Smooth muscle cell (in vitro differentiated cells): ENCODE measurements around the gene LEF1. TPM values are rescaled to one million over a fixed set of nuclear protein-coding genes. Genes with fewer than 3 reads are reported as not detected.

Experiments used
- DNase-seq: peaks from one replicate; lab custom pipeline; 2025; ENCODE audit not compliant: unreplicated experiment; lab: John Stamatoyannopoulos, UW
- H2AFZ ChIP-seq: fragments of 200-600 bp; sonication (generic); 2 replicates; pipeline ENCODE4 v1.6.0; 2016; ENCODE audit warnings: antibody characterized with exemption, low read depth, mild to moderate bottlenecking
- H3F3A ChIP-seq: fragments of 200-600 bp; sonication (generic); 2 replicates; pipeline ENCODE4 v1.6.0; 2017; ENCODE audit warnings: antibody characterized with exemption, low read depth
- H3K27ac ChIP-seq: fragments of 200-600 bp; sonication (generic); 2 replicates; pipeline ENCODE4 v1.5.1; 2016; ENCODE audit warnings: low read depth, mild to moderate bottlenecking
- H3K27me3 ChIP-seq: fragments of 200-600 bp; sonication (generic); 2 replicates; pipeline ENCODE4 v1.6.1; 2016; ENCODE audit warnings: low read depth, mild to moderate bottlenecking
- H3K36me3 ChIP-seq: fragments of 200-600 bp; sonication (generic); 2 replicates; pipeline ENCODE4 v1.5.1; 2016; ENCODE audit warnings: low read depth
- H3K4me1 ChIP-seq: fragments of 200-600 bp; sonication (generic); 2 replicates; pipeline ENCODE4 v1.5.1; 2016; ENCODE audit warnings: low read depth
- H3K4me2 ChIP-seq: fragments of 200-600 bp; sonication (generic); 2 replicates; pipeline ENCODE4 v1.6.0; 2016; ENCODE audit warnings: mild to moderate bottlenecking
- H3K4me3 ChIP-seq: fragments of 200-600 bp; sonication (generic); 2 replicates; pipeline ENCODE4 v1.5.1; 2016; ENCODE audit warnings: mild to moderate bottlenecking
- H3K79me2 ChIP-seq: fragments of 200-600 bp; sonication (generic); 2 replicates; pipeline ENCODE4 v1.6.0; 2016; ENCODE audit warnings: low read depth, mild to moderate bottlenecking
- H3K9ac ChIP-seq: fragments of 200-600 bp; sonication (generic); 2 replicates; pipeline ENCODE4 v1.6.0; 2016; ENCODE audit warnings: low read depth
- H3K9me3 ChIP-seq: fragments of 200-600 bp; sonication (generic); replicated peaks from 2 replicates; pipeline ENCODE4 v1.5.1; 2016; ENCODE audit warnings: low read depth
- H4K20me1 ChIP-seq: fragments of 200-600 bp; sonication (generic); 2 replicates; pipeline ENCODE4 v1.6.0; 2016; ENCODE audit warnings: low read depth
- CTCF ChIP-seq: fragments of 200-600 bp; sonication (generic); IDR thresholded peaks from 2 replicates; pipeline ENCODE4 v1.5.1; 2017; ENCODE audit warnings: borderline replicate concordance, mild to moderate bottlenecking, antibody characterized with exemption; ENCODE audit not compliant: insufficient read depth, poor library complexity, severe bottlenecking
- WGBS: methylation state at CpG from one replicate; pipeline ENCODE4 v1.1.7; 2016; ENCODE audit warnings: low lambda C conversion rate; 5-methylcytosine and 5-hydroxymethylcytosine counted together
- polyA plus RNA-seq: library from polyadenylated mRNA; unstranded; fragments of >200 nt; fragmentation: Nextera tagmentation; extraction: Ambion mirVana; gene quantifications from 2 replicates; pipeline ENCODE4 v1.2.1, GENCODE V29; 2016
- total RNA-seq: library from RNA; depleted of rRNA; stranded (reverse); fragments of >200 nt; gene quantifications from 2 replicates; pipeline ENCODE4 v1.2.3, GENCODE V29; 2014

The LEF1 gene
- total and polyA plus RNA-seq, 2 experiments from 2014 or later = 87.3 to 96.2 TPM

- WGBS = 20% methylated on average over 6 of the region's 6 CpGs
These were observed 54.2 kb downstream of the LEF1 start for GRCh38 chr4:108114503-108114902.

GRCh38 chr4:108113229-108113628 lies 55.5 kb downstream of the LEF1 start:
- H3K9ac ChIP-seq = no peak overlapping the region
- 56% methylated on average over 5 of the region's 5 CpGs for WGBS

More at GRCh38 chr4:108114503-108114902, 54.2 kb downstream of the LEF1 start:
- Histone ChIP-seq H4K20me1 (peaks cover 94% of the 10 kb centered on the region), H3K4me3 (no peak overlapping the region), H3K9me3 (no peaks in the 10 kb centered on the region), H3K27ac (peak overlapping the region; percentile 22), H2AFZ (no peak overlapping the region), H3K79me2 (peaks cover 50% of the 10 kb centered on the region), H3K27me3 (no peaks in the 10 kb centered on the region), H3K36me3 (no peaks in the 10 kb centered on the region), H3K4me1 (peaks cover 34% of the 10 kb centered on the region), H3K9ac (no peak overlapping the region), H3F3A (peaks cover 27% of the 10 kb centered on the region), H3K4me2 (peak overlapping the region; percentile 43)
- no peak for DNase-seq
- TF ChIP-seq CTCF = no peak

GRCh38 chr4:108111781-108112180 lies 57.0 kb downstream of the LEF1 start:
- WGBS = 98% methylated on average over 4 of the region's 4 CpGs
- H3K4me1 ChIP-seq = peaks cover 19% of the 10 kb centered on the region

More at GRCh38 chr4:108113229-108113628, 55.5 kb downstream of the LEF1 start:
- Histone ChIP-seq H3K4me3 (no peak overlapping the region), H3K79me2 (peaks cover 56% of the 10 kb centered on the region), H3K36me3 (no peaks in the 10 kb centered on the region), H4K20me1 (peaks cover 95% of the 10 kb centered on the region), H2AFZ (no peak overlapping the region), H3K9me3 (no peaks in the 10 kb centered on the region), H3K4me1 (peaks cover 33% of the 10 kb centered on the region), H3F3A (peaks cover 17% of the 10 kb centered on the region), H3K27me3 (no peaks in the 10 kb centered on the region), H3K4me2 (no peak overlapping the region), H3K27ac (no peak overlapping the region)
- no peak for TF ChIP-seq CTCF
- no peak for DNase-seq

More at GRCh38 chr4:108111781-108112180, 57.0 kb downstream of the LEF1 start:
- Histone ChIP-seq H3K79me2 (peaks cover 64% of the 10 kb centered on the region), H3K9me3 (no peaks in the 10 kb centered on the region), H3K27me3 (no peaks in the 10 kb centered on the region), H3K4me2 (no peak overlapping the region), H3F3A (peaks cover 9% of the 10 kb centered on the region), H4K20me1 (peaks cover 93% of the 10 kb centered on the region), H2AFZ (no peak overlapping the region), H3K9ac (no peak overlapping the region), H3K36me3 (no peaks in the 10 kb centered on the region), H3K27ac (no peak overlapping the region), H3K4me3 (no peak overlapping the region)
- TF ChIP-seq CTCF = no peak
- DNase-seq = no peak
